Stimulated activated CD4-positive, alpha-beta T cell treated with anti-CD3 and anti-CD28 coated beads, Interleukin-12 subunit alpha, Interleukin-12 subunit beta, amount 100 ng/mL, for 24 hours (primary cell): Measurements from ENCODE around the gene PIAS4.

Experiments used
- DNase-seq, 2 experiments: peaks; one replicate each; pipeline ENCODE4 v3.0.0-alpha.2; 2020; ENCODE audit warnings: low read depth in 2 of 2

The PIAS4 gene

GRCh38 chr19:4077007-4077374 lies 69.5 kb downstream of the PIAS4 start:
- DNase-seq, result no peak

- DNase-seq, result no peak
These were observed 70.5 kb downstream of the PIAS4 start for GRCh38 chr19:4077800-4078684.

- no peak for DNase-seq
These were observed 72.9 kb downstream of the PIAS4 start for GRCh38 chr19:4080473-4080872.

- DNase-seq, result no peak
These were observed 74.0 kb downstream of the PIAS4 start for GRCh38 chr19:4081441-4082129.

GRCh38 chr19:4082172-4082571 lies 74.6 kb downstream of the PIAS4 start:
- DNase-seq, result no peak

GRCh38 chr19:4083677-4084546 lies 76.4 kb downstream of the PIAS4 start:
- DNase-seq, result no peak

GRCh38 chr19:4084547-4084877 lies 77.0 kb downstream of the PIAS4 start:
- DNase-seq, result no peak

- DNase-seq, result no peak
These were observed 78.9 kb downstream of the PIAS4 start for GRCh38 chr19:4086411-4086867.

GRCh38 chr19:4087787-4088679 lies 80.5 kb downstream of the PIAS4 start:
- no peak for DNase-seq

GRCh38 chr19:4088975-4089374 lies 81.4 kb downstream of the PIAS4 start:
- DNase-seq, result no peak
